Nephron progenitor cell (in vitro differentiated cells): ENCODE measurements around the gene MORN1.

Source experiments
- DNase-seq: peaks from one replicate; pipeline ENCODE4 v3.0.0; 2021
- H3K27ac Mint-ChIP-seq: 2 replicates; pipeline ENCODE4 v1.8.0; 2021; ENCODE audit warnings: mild to moderate bottlenecking, moderate library complexity, mixed read lengths
- H3K27me3 Mint-ChIP-seq: 2 replicates; pipeline ENCODE4 v1.8.0; 2021; ENCODE audit warnings: mild to moderate bottlenecking, low read depth, mixed read lengths; ENCODE audit not compliant: poor library complexity
- H3K36me3 Mint-ChIP-seq: 2 replicates; pipeline ENCODE4 v1.8.0; 2021; ENCODE audit warnings: low read depth, mixed read lengths
- H3K4me1 Mint-ChIP-seq: 2 replicates; pipeline ENCODE4 v1.8.0; 2021; ENCODE audit warnings: mixed read lengths
- H3K4me3 Mint-ChIP-seq: 2 replicates; pipeline ENCODE4 v1.8.0; 2021; ENCODE audit warnings: mild to moderate bottlenecking, moderate library complexity, mixed read lengths
- H3K9me3 Mint-ChIP-seq: 2 replicates; pipeline ENCODE4 v1.8.0; 2021; ENCODE audit warnings: mild to moderate bottlenecking, moderate library complexity, mixed read lengths
- TF ChIP-seq, protein P1 (sequence below): fragments of 200-600 bp; sonication (generic); IDR thresholded peaks from 2 replicates; pipeline ENCODE4 v1.5.0; 2021; ENCODE audit warnings: antibody characterized with exemption

MORN1 gene

DNA sequence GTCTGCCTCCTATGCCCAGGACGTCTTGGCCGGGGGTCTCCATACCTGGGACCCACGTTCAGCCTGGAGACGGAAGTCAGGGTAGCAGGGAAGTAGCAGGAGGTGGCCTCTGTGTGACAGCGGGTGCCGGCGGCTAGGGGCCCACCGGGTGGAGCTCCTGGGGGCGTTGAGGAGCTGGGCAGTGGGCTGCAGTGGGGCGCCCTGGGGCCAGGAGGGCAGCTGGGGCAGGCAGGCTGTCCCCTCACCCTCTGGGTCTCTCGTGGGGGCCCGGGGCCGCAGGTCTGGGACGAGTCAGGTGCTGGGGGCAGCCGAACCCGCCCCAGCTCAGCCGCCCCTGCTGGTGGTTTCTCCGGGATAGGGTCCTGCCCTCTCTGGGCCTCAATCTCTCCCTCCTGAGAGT lies 35.7 kb upstream of the MORN1 start:
- peaks cover 28% of the 10 kb centered on the region for H3K9me3 Mint-ChIP-seq
- TF ChIP-seq, protein P1, sequence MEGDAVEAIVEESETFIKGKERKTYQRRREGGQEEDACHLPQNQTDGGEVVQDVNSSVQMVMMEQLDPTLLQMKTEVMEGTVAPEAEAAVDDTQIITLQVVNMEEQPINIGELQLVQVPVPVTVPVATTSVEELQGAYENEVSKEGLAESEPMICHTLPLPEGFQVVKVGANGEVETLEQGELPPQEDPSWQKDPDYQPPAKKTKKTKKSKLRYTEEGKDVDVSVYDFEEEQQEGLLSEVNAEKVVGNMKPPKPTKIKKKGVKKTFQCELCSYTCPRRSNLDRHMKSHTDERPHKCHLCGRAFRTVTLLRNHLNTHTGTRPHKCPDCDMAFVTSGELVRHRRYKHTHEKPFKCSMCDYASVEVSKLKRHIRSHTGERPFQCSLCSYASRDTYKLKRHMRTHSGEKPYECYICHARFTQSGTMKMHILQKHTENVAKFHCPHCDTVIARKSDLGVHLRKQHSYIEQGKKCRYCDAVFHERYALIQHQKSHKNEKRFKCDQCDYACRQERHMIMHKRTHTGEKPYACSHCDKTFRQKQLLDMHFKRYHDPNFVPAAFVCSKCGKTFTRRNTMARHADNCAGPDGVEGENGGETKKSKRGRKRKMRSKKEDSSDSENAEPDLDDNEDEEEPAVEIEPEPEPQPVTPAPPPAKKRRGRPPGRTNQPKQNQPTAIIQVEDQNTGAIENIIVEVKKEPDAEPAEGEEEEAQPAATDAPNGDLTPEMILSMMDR: no peak
- no peak for DNase-seq
- H3K4me1 Mint-ChIP-seq: peaks cover 9% of the 10 kb centered on the region
- no peaks in the 10 kb centered on the region for H3K36me3 Mint-ChIP-seq
- no peak overlapping the region for H3K4me3 Mint-ChIP-seq
- no peak overlapping the region for H3K27ac Mint-ChIP-seq
- H3K27me3 Mint-ChIP-seq: peaks cover 33% of the 10 kb centered on the region

DNA sequence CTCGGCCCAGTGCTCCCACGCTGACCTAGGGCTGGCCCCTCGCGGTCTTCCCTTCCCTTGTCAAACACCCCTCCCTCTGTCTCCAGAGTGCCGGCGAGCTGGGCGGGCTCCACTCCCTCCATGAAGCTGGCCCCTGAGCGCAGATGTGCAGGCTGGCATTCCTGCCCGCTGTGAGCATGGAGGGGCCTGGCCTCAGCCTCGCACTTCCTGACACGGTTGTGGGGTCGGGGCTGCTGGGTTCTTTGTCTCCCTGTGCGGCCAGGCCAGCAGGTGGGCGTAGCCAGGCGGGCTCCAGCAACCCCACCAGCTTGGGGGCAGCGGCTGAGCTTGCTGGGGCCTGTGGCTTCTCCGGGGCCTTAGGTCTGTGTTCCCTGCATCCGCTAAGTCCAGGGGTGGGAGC lies 35.2 kb upstream of the MORN1 start:
- DNase-seq: no peak
- Mint-ChIP-seq H3K27me3 (peaks cover 38% of the 10 kb centered on the region), H3K36me3 (no peaks in the 10 kb centered on the region), H3K9me3 (peaks cover 33% of the 10 kb centered on the region), H3K27ac (no peak overlapping the region), H3K4me1 (peaks cover 9% of the 10 kb centered on the region), H3K4me3 (no peak overlapping the region)
- TF ChIP-seq, protein P1: no peak

DNA sequence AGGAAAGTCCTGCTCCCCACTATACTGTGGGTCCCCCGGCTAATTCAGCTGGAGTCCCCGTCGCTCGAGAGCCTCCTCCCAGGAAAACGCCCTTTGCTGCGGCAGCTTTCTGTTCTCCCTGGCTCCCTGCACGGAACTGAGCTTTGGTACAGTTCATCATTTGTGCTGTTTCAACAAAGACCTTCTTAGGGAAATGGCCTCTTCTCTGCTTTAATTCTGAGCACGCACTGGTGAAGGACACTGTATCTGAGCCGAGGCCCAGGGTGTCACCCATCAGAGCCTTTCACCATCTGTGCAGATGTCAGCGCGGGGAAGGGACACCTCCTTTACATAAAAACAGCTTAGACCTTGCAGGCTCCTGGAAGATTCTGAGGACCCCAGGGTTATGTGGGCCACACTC lies 34.5 kb upstream of the MORN1 start:
- H3K27me3 Mint-ChIP-seq: peaks cover 42% of the 10 kb centered on the region
- TF ChIP-seq, protein P1: no peak
- no peak overlapping the region for H3K27ac Mint-ChIP-seq
- no peak for DNase-seq
- no peaks in the 10 kb centered on the region for H3K36me3 Mint-ChIP-seq
- no peak overlapping the region for H3K4me3 Mint-ChIP-seq
- H3K4me1 Mint-ChIP-seq: peaks cover 9% of the 10 kb centered on the region
- H3K9me3 Mint-ChIP-seq: peaks cover 33% of the 10 kb centered on the region

DNA sequence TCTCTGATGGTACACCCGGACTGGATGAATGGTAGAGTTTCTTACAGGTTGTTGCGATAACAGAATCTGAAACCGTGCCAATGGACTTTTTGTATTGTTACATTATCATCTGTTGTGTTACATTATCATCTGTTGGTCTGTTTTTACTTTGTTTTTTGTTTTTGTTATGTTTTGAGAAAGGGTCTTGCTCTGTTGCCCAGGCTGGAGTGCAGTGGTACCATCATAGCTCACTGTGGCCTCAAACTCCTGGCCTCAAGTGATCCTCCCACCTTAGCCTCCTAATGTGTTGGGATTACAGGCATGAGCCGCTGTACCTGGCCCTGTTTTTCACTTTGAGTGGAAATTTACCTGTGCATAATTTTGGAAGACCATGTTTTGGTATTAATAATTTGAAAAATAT lies 31.2 kb upstream of the MORN1 start:
- H3K27ac Mint-ChIP-seq: no peak overlapping the region
- no peak for DNase-seq
- H3K9me3 Mint-ChIP-seq: peaks cover 28% of the 10 kb centered on the region
- peaks cover 23% of the 10 kb centered on the region for H3K4me1 Mint-ChIP-seq
- H3K4me3 Mint-ChIP-seq: no peak overlapping the region
- H3K36me3 Mint-ChIP-seq: no peaks in the 10 kb centered on the region
- H3K27me3 Mint-ChIP-seq: peaks cover 59% of the 10 kb centered on the region
- TF ChIP-seq, protein P1: no peak

DNA sequence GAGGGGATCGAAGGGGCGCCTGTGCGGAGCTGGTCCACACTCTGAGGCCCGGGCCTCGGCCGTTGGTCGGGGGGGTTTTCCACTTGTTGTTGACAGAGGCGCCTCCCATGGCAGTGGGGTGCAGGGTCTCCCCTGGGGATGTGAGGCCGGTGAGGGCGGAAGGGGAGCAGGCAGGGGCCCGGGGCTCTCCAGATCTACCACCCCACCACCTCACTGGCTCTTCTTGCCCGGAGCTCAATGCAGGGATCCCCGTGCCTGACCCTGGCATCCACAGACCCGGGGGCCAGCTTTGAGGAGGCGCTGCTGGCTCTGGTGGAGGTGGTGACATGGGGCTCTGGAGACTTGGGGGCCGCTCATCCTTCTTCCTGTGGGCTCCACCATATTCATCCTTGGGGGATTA lies 28.1 kb upstream of the MORN1 start:
- DNase-seq: no peak
- no peak overlapping the region for H3K4me3 Mint-ChIP-seq
- TF ChIP-seq, protein P1: no peak
- H3K9me3 Mint-ChIP-seq: peaks cover 28% of the 10 kb centered on the region
- no peak overlapping the region for H3K27ac Mint-ChIP-seq
- H3K36me3 Mint-ChIP-seq: no peaks in the 10 kb centered on the region
- peaks cover 56% of the 10 kb centered on the region for H3K27me3 Mint-ChIP-seq
- peaks cover 17% of the 10 kb centered on the region for H3K4me1 Mint-ChIP-seq

DNA sequence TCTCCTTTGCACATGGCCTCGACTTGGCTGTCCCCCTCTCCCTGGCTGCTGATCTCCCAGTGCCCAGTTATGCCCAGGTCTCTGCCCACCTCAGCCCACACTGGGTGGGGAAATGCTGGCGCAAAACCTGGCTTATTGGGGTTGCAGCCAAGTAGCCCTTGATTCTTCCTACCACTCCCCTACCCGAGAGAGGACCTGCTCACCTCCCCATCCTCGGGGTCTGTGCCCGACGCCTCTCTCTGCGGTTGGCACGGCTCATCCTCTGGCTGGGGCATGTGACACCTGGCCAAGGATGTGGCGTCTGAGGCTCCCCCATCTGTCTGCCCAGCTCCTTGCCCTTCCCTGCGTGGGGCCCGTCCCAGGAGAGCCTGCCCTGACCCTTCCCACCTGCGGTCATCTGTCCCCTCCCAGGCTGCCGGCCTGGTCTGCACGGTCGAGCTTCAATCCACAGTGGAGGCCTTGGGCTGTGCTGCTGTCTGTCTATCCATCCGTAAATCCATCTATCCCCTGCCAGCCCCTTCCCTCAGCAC lies 27.5 kb upstream of the MORN1 start:
- DNase-seq: no peak
- TF ChIP-seq, protein P1: no peak
- Mint-ChIP-seq H3K9me3 (peaks cover 23% of the 10 kb centered on the region), H3K27ac (no peak overlapping the region), H3K36me3 (no peaks in the 10 kb centered on the region), H3K27me3 (peaks cover 54% of the 10 kb centered on the region), H3K4me1 (peaks cover 23% of the 10 kb centered on the region), H3K4me3 (no peak overlapping the region)
